HG03159 (cell line): ENCODE results near the gene CLEC3B.
"Not testable (repeated sequence)": the region's sequence is repeated elsewhere in the genome, so short reads cannot be mapped to it uniquely, and the experiment has no call there.

Experiments
- ATAC-seq: cut with Tn5 transposase; IDR thresholded peaks from one replicate; pipeline ENCODE4 v1.9.1; 2021; ENCODE audit warnings: mild to moderate bottlenecking, moderate library complexity; ENCODE audit not compliant: unreplicated experiment

The CLEC3B gene

GRCh38 chr3:45064512-45065372, 38.6 kb downstream of the CLEC3B start:
- no peak for ATAC-seq

- no peak for ATAC-seq
These were observed 39.2 kb downstream of the CLEC3B start for GRCh38 chr3:45065373-45065720.

GRCh38 chr3:45066109-45066801, 40.2 kb downstream of the CLEC3B start:
- ATAC-seq = no peak

GRCh38 chr3:45067486-45067885, 41.4 kb downstream of the CLEC3B start:
- ATAC-seq = no peak

DNA sequence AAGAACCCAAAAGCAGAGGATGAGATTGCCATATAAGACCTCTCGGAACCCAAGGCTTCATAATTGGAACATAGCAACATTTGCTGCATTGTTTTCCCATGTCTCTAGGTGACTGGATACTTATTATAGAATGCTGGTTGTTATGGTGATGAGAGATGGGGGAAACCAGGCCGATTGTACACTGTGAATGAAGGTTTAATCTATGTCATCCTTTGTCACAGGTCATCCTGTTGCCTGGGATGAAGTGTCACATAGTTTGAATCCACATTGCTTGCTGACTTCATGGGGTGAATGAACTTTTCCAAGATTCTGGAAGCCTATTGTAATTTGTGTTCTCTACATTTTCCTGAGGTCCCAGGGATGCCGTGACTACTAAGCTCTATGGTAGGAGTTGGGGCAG, 41.8 kb downstream of the CLEC3B start:
- no peak for ATAC-seq

DNA sequence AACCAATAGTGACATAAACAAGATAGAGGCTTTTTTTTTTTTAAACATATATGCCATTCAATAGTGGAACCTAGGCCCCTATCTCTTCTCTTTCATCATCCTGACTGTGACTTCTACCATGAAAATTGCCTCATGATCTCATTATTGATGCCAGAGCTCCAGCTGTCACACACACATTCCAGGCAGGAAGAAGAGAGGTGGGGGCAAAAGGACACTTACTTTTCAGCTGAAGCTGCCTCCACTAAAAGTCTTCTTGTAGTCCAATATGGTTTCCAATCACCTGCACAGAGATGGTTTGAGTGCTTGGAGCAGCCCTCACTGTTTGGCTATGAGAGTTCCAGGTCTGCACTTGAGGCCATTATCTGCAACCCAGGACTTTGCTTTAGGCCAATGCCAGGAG, 45.0 kb downstream of the CLEC3B start:
- ATAC-seq = no peak

- no peak for ATAC-seq
These were observed 49.9 kb downstream of the CLEC3B start for GRCh38 chr3:45075821-45076625.

DNA sequence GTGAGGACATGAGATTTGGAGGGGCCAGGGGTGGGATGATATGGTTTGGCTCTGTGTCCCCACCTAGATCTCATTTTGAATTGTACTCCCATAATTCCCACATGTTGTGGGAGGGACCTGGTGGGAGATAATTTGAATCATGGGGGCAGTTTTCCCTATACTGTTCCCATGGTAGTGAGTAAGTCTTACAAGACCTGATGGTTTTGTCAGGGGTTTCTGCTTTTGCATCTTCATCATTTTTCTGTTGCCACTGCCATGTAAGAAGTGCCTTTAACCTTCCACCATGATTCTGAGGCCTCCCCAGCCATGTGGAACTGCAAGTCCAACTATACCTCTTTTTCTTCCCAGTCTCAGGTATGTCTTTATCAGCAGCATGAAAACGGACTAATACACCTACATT, 52.2 kb downstream of the CLEC3B start:
- not testable (repeated sequence) for ATAC-seq

DNA sequence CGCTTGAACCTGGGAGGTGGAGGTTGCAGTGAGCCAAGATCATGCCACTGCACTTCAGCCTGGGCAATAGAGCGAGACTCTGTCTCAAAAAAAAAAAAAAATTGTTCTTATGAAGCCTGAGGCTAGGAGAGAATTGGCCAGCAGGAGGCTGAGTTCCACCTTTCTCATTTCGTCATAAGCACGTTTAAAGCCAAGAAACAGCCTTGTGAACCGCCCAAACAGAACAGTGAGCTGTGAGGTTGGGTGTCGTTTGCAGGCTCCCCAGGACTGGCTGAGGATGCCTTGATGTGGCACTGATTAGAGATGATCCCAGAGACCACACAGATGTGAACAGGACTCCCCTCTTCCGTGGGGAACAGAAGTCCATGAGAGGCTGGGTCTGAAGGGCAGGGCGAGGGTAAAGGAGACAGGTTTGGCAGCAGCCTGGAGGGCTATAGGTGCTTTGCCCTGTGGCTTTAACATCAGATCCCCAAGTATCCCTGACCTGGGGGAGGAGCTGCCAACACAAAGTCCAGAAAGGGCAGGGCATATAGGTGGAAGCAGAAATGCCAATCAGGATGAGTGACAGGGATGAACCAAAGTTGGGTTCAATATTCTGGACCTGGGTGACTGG, 52.9 kb downstream of the CLEC3B start:
- no peak for ATAC-seq

DNA sequence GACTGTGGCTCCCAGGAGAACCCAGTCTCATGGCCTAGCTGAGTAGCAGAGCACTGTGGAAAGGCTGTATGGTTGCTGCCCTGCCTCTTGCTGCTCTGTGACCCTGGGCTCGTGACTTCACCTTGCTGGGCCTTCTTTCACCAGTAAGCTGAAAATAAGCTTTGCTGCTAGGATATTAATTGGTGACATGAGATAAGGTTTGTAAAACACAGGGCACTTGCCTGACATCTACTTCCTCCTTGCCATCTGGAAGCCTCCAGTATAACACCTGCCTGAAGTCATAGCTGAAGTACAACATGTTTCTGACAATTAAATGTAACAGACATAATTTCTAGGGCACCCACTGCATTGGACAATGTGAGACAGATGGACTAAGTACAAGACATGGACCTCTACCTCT, 53.6 kb downstream of the CLEC3B start:
- no peak for ATAC-seq

DNA sequence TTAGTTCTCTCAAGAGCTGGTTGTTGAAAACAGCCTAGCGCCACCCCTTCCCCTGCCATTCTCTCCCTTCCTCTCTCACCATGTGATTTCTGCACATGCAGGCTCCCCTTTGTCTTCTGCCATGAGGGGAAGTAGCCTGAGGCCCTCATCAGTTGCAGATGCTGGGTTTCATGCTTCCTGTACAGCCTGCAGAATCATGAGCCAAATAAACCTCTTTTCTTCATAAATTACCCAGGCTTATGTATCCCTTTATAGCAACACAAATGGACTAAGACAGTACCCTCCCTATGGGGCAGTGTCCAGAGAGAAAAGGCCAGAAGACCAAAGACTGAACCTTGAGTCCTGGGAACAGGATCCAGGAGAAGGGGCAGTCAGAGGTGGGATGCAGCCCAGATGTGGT, 54.7 kb downstream of the CLEC3B start:
- ATAC-seq = no peak

DNA sequence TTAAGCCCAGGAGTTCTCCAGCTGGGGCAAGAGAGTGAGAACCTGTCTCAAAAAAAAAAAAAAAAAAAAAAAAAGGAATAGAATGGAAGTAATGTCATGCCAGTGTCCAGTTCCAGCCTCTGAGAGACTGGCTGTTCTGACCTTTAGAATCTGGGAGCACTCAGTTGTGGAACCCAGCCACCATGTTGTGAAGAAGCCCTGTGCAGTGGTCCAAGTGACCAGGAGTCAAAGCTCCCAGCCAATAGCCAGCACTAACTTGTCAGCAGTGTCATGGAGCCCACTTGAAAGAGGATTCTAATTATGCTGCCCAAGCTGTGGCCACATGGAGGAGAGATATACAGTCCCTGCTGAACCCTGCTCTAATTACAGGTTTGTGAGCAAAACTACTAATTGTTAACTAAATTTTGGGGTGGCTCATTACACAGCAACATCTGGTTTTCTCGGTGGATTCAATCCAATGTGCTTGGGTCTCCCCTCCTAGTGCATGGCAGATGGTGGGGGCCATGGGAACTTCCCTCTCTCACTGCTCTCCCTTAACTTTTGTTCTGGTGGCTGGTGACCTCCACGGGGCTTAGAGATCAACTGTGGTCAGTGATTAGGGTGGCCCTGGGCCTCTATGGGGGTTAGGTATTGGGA, 55.5 kb downstream of the CLEC3B start:
- no peak for ATAC-seq

- ATAC-seq = no peak
These were observed 56.0 kb downstream of the CLEC3B start for GRCh38 chr3:45082142-45082538.

DNA sequence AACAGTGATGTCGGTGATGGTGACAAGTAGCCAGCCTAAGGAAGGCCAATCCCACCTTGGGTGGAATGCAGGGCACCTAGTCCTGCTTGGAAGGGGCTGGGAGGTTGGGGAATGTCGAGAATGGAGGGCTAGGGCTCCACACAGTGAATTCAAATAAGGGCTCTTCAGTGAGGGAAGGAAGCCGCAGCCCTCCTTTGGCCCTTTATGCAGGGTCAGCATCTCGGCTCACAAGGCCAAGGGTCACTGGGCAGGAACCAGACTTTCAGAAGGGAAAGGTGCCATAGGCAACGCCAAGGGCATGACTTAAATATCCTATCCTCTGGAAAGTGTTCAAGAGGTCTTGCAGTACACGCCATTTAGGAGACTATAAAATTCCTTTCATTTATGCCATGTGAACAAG, 56.9 kb downstream of the CLEC3B start:
- ATAC-seq = no peak

- ATAC-seq = no peak
These were observed 58.3 kb downstream of the CLEC3B start for GRCh38 chr3:45084361-45084760.

DNA sequence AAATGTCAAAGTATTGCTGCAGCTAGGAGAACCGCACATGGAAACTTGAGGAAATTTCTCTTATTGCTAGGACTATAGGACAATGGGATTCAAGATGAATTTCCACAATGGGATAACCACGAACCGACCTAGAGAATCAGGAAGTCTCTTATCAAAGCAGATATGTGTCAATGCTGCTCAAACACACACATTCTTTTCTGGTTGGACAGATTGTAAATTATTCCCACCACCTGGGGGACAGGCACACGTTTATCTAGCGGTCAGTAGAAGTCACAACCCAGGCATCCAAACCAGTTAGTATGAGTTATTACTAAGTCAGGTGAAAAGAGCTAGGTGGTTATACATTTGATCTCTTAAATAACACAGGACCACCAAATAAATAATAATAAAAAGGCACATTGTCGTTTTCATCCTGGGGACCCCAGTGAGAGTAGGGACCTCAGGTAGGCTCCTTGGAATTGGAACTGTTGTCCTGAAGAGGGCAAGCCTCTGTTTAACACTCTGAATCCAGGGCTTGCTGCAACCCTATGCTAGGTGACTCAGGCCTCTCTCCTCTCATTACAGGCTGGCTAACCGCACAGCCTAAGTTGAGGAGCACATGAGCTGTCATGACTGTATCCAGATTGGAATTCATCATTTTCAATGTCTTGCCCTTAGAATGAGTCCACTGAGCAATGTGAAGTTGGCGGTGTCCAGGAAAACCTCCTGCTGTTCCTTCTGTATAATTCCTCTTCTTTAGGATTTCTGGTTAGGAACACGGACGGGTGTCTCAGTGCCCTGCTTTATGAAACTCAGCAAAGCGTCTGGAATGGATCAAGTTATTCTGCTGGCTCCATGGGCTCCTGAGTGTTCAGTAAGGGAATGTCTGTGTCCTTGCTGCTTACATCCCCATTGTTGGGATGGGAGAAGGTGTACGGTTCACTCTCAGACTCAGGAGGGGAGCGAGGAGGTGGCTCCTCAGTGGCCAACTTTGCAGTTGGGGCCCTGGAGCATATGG, 59.0 kb downstream of the CLEC3B start:
- ATAC-seq = no peak
